Activated CD8-positive, alpha-beta T cell treated with anti-CD3 and anti-CD28 coated beads for 36 hours (primary cell): ENCODE data around the gene PDGFB. TPM values are rescaled to one million over a fixed set of nuclear protein-coding genes. Genes with fewer than 3 reads are reported as not detected.

Source experiments
- ATAC-seq: fragments of 200-7000 bp; cut with Tn5 transposase; one replicate; pipeline ENCODE4 v1.10.0; 2021; ENCODE audit warnings: mild to moderate bottlenecking, moderate library complexity
- CTCF ChIA-PET: fragments of 350-600 bp; sonication (Branson Sonifier 250); formaldehyde crosslinking; loops from one replicate; lab custom pipeline; 2021; ENCODE audit warnings: antibody characterized with exemption; lab: Charles Lee
- POLR2A ChIA-PET: fragments of 350-600 bp; sonication (Branson Sonifier 250); formaldehyde crosslinking; loops from one replicate; lab custom pipeline; 2021; ENCODE audit warnings: antibody characterized with exemption; lab: Charles Lee
- DNase-seq: peaks from one replicate; pipeline ENCODE4 v3.0.0-alpha.2; 2020
- H3K27ac Mint-ChIP-seq: one replicate; pipeline ENCODE4 v1.8.0; 2021; ENCODE audit warnings: mild to moderate bottlenecking, mixed read lengths
- H3K27me3 Mint-ChIP-seq: one replicate; pipeline ENCODE4 v1.8.0; 2021; ENCODE audit warnings: mixed read lengths
- H3K36me3 Mint-ChIP-seq: one replicate; pipeline ENCODE4 v1.8.0; 2021; ENCODE audit warnings: low read depth, mixed read lengths
- H3K4me1 Mint-ChIP-seq: one replicate; pipeline ENCODE4 v1.8.0; 2021; ENCODE audit warnings: low read depth, mixed read lengths
- H3K4me3 Mint-ChIP-seq: one replicate; pipeline ENCODE4 v1.8.0; 2021; ENCODE audit warnings: mild to moderate bottlenecking, moderate library complexity, mixed read lengths
- H3K9me3 Mint-ChIP-seq: one replicate; pipeline ENCODE4 v1.8.0; 2021; ENCODE audit warnings: mixed read lengths
- CTCF ChIP-seq: fragments of 200-600 bp; IDR thresholded peaks from one replicate; pipeline ENCODE4 v1.8.0; 2022; ENCODE audit warnings: antibody characterized with exemption, mild to moderate bottlenecking
- intact Hi-C: fragments of 100-400 bp; cut with micrococcal nuclease; formaldehyde crosslinking; loops from one replicate; pipeline ENCODE4 v1.10.0; 2022
- total RNA-seq, 2 experiments: library from RNA; stranded (reverse); gene quantifications; one replicate each; pipeline ENCODE4 v1.2.3, GENCODE V29; 2021

The PDGFB gene
- total RNA-seq, 2 experiments from 2014 or later = 1.7 to 3.0 TPM

DNA sequence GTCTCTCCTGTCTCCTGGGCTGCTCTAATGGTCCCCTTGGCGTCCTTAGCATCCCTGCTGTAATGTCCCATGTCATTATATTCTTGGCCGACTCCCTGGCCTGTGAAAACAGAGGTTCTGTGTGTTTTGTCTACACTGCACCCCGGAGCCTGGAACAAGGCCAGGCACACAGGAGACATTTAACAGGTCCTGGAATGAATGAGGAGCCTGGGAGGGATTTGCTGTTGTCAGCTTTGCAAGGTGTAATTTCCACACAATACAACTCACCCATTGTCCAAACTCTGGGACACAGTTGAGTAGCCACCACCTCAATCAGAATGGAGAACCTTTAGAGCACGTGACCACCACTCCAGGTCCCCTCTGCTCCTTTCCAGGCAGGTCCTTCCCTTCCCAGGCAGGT is 14.9 kb upstream of the PDGFB start:
- no peak for ATAC-seq
- Mint-ChIP-seq H3K27ac (no peak overlapping the region), H3K4me3 (no peak overlapping the region), H3K9me3 (peaks cover 15% of the 10 kb centered on the region), H3K4me1 (peaks cover 15% of the 10 kb centered on the region), H3K36me3 (no peaks in the 10 kb centered on the region), H3K27me3 (peaks cover 5% of the 10 kb centered on the region)
- intact Hi-C loops = no loop called here
- POLR2A ChIA-PET = no interaction called here
- CTCF ChIA-PET = no interaction called here
- no peak for TF ChIP-seq CTCF
- no peak for DNase-seq

GRCh38 chr22:39257901-39258475 is 13.2 kb upstream of the PDGFB start:
- ChIA-PET POLR2A (interaction anchor here (0.6 kb wide), 1 partner anchor 78 kb away, joined by 3 read pairs; no protein-coding TSS in a partner anchor), CTCF (no interaction called here)
- intact Hi-C loops = no loop called here
- peaks cover 21% of the 10 kb centered on the region for H3K4me1 Mint-ChIP-seq
- no peak overlapping the region for H3K27ac Mint-ChIP-seq
- H3K4me3 Mint-ChIP-seq = no peak overlapping the region
- TF ChIP-seq CTCF = no peak
- H3K9me3 Mint-ChIP-seq = peaks cover 15% of the 10 kb centered on the region
- ATAC-seq (no peak), DNase-seq (no peak)
- peaks cover 3% of the 10 kb centered on the region for H3K27me3 Mint-ChIP-seq
- no peaks in the 10 kb centered on the region for H3K36me3 Mint-ChIP-seq

GRCh38 chr22:39256979-39257378 is 12.2 kb upstream of the PDGFB start:
- H3K27me3 Mint-ChIP-seq = peaks cover 10% of the 10 kb centered on the region
- no peak for DNase-seq
- intact Hi-C loops = no loop called here
- ChIA-PET POLR2A (interaction anchor here (1.2 kb wide), 1 partner anchor 55 kb away, joined by 4 read pairs; no protein-coding TSS in a partner anchor), CTCF (no interaction called here)
- H3K27ac Mint-ChIP-seq = no peak overlapping the region
- peaks cover 11% of the 10 kb centered on the region for H3K9me3 Mint-ChIP-seq
- peaks cover 28% of the 10 kb centered on the region for H3K4me1 Mint-ChIP-seq
- H3K36me3 Mint-ChIP-seq = no peaks in the 10 kb centered on the region
- ATAC-seq = no peak
- no peak for TF ChIP-seq CTCF
- H3K4me3 Mint-ChIP-seq = no peak overlapping the region

- Mint-ChIP-seq H3K27ac (no peak overlapping the region), H3K9me3 (peaks cover 5% of the 10 kb centered on the region), H3K4me1 (peaks cover 28% of the 10 kb centered on the region), H3K27me3 (peaks cover 12% of the 10 kb centered on the region), H3K36me3 (no peaks in the 10 kb centered on the region), H3K4me3 (no peak overlapping the region)
- ChIA-PET CTCF (interaction anchor here (1.3 kb wide), 1 partner anchor 41 kb away, joined by 3 read pairs; no protein-coding TSS in a partner anchor), POLR2A (interaction anchor here (1.3 kb wide), 1 partner anchor 264 kb away, joined by 3 read pairs; the partner anchor contains the start of gene ATF4)
- no peak for TF ChIP-seq CTCF
- intact Hi-C loops = no loop called here
- ATAC-seq (no peak), DNase-seq (no peak)
Measured at GRCh38 chr22:39256186-39256552, 11.4 kb upstream of the PDGFB start.

DNA sequence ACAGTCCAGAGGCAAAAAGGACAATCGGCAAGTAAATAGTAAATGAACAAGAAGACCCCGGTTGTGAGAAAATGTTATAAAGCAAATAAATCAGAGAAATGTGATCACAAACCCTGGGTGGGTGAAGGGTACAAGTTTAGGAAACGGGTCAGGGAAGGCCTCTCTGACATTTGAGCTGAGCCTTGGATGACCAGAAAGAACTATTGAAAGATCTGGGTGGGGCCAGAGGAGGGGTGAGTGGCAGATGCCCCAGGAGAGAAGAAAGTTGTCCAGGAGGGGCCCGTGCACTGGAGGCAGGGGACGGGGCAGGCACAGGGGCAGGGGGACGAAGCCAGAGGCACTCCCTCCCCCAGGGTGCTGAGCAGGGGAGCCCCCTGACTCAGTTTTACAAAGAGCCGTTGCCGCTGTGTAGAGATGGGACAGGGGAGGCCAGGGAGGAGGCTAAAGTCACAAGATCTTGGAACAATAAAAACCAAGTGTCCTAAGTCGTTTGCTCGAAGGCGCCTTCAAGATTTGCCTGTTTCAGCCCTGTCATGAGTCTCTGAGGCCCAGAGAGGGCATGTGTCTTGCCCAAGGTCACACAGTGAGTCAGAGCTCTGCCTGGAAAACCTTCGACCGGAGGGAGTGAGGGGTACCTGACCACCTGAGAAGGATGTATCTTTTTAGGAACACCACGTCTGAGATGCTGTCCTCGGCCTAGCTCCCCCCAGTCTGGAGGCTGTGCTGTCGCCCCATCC is 10.8 kb upstream of the PDGFB start:
- no peaks in the 10 kb centered on the region for H3K36me3 Mint-ChIP-seq
- no peak overlapping the region for H3K4me3 Mint-ChIP-seq
- peaks cover 28% of the 10 kb centered on the region for H3K4me1 Mint-ChIP-seq
- intact Hi-C loops = no loop called here
- no peaks in the 10 kb centered on the region for H3K9me3 Mint-ChIP-seq
- no peak for TF ChIP-seq CTCF
- ATAC-seq = no peak
- ChIA-PET CTCF (interaction anchor here (1.3 kb wide), 1 partner anchor 40 kb away, joined by 3 read pairs; no protein-coding TSS in a partner anchor), POLR2A (interaction anchor here (0.9 to 1.3 kb wide), 2 partner anchors 17 to 265 kb away, joined by 3 read pairs; partner anchors contain the start of gene ATF4)
- peaks cover 13% of the 10 kb centered on the region for H3K27me3 Mint-ChIP-seq
- DNase-seq = no peak
- peak overlapping the region; percentile 88 for H3K27ac Mint-ChIP-seq
